HG03354 (cell line): ENCODE results near the gene HDLBP.

Experiments
- ATAC-seq: cut with Tn5 transposase; IDR thresholded peaks from one replicate; pipeline ENCODE4 v1.9.1; 2021; ENCODE audit warnings: mild to moderate bottlenecking; ENCODE audit not compliant: unreplicated experiment, poor library complexity, severe bottlenecking

Gene HDLBP

DNA sequence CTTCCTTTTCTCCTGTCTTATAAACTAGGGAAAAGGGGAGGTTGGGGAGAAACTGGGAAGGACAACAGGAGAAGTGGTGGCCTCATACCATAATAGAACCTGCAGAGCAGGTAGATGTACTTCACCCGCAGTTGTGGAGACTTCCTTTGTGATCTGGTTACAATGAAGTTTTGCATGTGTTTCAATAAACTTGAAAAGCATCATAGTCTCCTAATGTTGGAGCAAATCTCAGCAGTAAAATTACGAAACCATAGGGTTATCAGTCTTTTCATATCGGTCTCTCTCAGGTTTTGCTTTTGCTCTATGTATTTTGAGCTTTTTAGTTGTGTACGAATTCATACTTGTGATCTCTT lies 96.5 kb downstream of the HDLBP start:
- no peak for ATAC-seq

DNA sequence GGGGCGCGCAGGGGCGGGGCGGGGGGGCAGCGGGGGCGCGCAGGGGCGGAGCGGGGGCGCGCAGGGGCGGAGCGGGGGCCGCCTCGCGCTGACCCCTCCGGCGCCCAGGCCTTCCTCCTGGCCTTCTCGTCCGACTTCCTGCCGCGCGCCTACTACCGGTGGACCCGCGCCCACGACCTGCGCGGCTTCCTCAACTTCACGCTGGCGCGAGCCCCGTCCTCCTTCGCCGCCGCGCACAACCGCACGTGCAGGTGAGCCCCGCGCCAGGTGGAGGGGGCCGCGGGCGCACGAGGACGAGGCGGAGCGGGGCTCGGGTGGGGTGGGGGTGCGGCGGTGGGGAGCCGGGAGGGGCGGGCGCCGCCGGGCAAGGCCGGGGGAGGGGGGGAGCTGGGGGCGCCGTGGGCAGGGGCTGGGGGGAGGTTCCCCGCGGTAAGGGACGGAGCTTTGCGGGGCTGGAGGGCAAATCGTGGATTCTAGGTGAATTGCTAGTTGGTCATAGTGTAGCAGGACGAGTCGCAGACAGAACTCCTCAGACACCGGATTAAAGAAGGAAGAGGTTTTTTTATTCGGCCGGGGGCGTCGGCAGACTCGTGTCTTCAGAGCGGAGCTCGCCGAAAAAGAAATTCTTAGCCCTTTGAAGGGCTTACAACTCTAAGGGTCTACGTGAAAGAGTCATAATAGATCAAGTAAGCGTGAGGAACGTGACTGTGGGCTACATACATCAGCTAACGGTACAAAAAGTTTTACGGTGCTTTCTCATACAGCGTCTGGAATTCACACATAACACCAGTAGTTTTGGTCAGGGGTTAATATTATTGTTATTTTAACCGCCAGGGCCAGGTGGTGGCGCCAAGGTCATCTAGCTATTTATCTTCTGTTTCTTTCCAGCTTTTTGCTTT lies 97.1 kb downstream of the HDLBP start:
- no peak for ATAC-seq

DNA sequence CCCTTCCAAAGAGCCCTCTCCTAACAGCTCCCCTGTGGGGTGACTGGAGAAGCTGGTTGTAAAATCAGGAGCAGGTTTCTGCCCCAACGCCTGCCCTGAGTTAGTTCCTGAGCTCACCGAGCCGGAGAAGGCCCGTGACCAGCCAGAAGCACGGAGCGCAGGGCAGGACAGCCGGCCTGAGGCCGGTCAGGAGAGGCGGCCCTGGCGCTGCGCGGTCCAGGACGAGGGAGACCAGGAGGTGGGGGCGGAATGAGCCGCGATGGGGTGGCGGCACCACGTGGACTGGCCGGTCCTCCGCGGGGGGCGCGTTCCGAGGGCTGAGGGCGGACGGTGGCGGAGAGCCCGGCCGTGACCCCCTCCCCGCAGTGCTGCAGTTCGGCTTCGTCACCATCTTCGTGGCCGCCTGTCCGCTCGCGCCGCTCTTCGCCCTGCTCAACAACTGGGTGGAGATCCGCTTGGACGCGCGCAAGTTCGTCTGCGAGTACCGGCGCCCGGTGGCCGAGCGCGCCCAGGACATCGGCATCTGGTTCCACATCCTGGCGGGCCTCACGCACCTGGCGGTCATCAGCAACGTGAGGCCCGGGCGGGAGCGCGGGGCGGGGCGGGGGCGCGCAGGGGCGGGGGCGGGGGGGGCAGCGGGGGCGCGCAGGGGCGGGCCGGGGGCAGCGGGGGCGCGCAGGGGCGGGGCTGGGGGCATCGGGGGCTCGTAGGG lies 98.0 kb downstream of the HDLBP start:
- peak; percentile 63 for ATAC-seq

DNA sequence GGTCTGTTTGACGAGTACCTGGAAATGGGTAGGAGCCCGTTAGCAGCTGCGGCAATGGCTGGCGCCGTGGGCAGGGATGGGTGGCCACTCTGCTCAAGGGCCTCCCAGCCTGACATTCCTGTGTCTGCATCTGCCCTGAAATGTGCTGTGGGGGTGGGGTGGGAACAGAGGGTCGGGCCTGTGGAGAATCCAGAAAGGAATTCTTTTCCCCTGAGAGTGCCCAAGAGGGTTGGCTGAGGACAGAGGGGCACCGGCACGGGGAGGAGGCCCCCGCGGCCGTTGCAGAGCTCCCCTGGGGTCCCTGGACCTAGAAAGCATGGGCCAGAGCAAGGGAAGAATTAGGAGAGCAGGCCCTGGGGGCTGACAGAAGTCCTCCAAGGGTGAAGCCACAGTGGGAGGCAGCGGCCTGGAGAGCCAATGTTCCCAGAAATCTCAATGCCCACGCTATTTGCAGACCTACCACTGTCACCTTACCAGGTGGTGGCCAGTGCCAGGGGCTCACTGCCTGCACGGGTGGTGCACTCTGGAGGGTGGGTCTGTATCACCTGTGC lies 99.2 kb downstream of the HDLBP start:
- ATAC-seq: no peak

DNA sequence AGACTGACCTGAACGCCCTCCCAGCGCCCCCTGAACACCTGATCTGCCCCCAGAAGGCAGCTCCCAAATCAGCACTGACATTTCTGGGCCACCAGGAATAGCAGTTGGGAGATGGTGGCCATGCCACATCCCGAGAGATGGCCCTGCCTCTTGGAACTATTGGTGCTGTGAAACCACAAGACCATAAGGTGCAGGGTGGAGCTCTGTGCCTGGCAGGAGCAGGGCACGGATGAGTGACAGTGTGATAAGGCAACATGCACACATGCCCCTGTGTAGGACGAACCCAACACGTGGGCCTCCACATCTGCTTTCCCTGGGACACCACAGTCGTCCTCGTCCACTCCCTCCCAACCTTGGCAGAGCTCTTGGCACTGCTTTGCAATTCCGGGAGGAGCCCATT lies 100.1 kb downstream of the HDLBP start:
- ATAC-seq: no peak

DNA sequence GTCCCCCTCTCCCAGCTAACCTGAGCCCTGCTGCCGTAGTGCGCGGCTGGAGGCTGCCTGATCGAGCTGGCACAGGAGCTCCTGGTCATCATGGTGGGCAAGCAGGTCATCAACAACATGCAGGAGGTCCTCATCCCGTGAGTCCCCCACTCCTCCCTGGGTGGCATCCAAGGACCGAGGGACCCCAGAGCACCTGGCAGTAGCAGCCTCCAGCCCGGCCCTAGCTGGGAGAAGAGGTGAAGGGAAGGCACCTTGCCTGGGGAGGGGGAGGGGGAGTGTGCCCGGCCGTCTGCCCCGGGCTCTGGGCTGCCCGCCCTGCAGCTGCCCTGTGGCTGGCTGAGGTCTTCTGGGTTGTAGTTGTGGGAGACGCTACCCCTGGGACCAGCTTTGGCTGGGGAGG lies 100.7 kb downstream of the HDLBP start:
- no peak for ATAC-seq

DNA sequence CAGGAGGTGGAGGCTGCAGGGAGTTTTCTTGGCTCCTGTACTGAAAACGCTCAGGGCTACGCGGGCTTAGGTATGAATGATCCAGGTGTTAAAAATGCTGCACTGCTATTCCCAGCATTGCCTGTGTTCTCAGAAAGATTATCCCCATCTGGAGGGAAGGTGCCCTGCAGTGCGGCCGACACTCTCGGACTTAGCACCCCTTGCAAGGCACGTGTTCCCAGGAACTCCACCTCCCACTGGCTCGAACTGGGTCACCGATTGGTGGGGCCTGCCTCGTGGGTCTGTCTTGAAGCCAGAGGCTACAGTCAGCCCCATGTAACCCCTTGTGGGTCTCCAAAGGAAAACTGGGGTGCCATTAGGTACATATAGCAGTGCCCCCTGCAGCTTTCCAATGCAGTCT lies 101.3 kb downstream of the HDLBP start:
- no peak for ATAC-seq

DNA sequence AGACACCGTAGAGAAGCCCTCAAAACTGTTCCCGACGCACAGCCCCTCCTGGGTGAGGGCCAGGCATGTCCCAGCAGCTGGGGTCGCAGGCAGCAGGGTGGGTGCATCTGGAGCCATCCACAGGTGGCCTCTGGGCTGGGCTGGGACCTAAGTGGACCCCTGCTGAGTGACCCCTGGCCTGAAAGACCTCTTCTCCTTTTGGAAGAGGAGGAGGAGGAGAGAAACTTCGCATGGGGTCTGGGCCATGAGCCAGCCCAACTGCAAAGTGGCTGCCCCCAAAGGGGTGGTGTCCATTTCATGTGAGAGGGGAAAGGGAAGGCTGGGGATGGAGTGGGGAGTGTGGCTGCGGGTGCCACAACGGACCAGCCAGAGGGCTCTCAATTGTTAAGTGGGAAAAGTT lies 101.9 kb downstream of the HDLBP start:
- no peak for ATAC-seq

DNA sequence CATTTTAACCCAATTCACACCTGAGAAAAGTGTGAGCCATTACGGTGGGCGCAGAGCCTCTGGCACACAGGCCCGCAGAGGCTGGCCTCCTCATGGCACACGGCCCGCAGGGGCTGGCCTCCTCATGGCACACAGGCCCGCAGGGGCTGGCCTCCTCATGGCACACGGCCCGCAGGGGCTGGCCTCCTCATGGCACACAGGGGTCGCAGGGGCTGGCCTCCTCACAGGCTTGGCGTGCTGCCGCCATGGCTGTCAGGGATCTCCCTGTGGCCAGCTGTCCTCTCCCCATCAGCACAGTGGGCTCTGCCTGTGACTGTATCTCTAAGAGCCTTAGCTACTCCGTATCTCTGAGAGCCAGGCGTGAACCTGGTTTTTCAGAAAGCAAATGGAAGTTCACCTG lies 102.4 kb downstream of the HDLBP start:
- ATAC-seq: no peak

DNA sequence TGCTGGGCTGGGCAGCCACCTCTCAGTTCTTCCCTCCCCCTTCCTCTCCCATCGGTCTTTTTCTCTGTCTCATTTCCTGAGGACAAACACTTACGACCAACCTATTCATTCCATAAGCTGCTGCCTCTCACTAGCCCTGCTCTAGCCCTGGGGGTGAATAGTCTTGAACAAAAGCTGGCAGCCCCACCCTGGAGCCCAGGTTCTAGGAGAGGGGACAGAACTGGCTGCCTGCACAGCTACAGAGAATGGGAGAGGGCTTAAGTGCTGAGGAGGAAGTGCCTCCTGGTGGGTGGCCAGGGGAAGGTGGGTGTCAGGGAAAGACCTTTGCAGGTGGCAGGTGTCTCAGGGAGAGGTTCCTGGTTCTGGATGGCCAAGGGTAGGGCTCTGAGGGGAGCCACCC lies 104.2 kb downstream of the HDLBP start:
- ATAC-seq: no peak

DNA sequence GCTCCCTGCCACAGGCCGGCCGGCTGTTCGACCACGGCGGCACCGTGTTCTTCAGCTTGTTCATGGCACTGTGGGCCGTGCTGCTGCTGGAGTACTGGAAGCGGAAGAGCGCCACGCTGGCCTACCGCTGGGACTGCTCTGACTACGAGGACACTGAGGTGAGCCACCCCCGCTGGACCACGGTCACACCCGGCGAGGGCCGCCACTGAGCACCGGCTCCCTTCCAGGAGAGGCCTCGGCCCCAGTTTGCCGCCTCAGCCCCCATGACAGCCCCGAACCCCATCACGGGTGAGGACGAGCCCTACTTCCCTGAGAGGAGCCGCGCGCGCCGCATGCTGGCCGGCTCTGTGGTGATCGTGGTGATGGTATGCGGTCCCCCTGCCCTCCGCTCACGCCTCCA lies 106.2 kb downstream of the HDLBP start:
- ATAC-seq: no peak

DNA sequence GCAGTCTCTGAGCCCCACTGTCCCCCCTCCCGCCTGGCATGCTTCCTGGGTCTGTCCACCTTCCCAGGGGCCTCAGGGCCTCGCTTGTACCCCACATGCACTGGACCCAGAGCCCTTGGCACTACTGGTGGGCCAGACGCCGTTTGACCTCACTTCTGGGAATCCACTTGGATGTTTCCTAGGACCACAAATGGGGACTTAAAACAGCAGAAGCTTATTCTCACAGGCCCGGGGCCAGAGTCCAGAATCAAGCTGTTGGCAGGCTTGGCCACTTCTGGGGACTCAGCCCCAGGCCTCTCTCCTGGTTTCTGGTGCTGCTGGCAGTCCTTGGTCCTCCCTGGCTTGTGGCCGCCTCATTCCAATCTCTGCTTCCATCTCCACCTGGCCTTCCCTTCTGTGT lies 107.4 kb downstream of the HDLBP start:
- ATAC-seq: no peak

DNA sequence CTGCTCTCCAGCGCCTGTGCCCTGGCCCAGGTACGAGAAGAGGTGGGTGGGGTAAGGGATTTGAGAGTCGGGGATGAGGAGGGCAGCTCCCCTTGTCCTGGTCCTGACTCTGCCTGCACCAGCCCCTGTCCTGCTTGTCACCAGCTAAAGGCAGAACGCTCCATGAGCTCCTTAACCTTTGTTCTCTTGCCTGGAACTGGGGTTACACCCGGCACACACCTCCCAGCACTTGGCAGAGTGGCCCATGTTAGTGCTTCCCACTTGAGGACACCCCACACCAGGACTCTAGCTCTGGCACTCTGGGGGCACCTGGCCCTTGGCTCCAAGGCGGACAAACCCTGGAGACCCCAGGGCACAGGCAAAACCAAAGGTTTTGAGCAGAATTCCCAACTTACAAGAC lies 107.8 kb downstream of the HDLBP start:
- ATAC-seq: no peak

DNA sequence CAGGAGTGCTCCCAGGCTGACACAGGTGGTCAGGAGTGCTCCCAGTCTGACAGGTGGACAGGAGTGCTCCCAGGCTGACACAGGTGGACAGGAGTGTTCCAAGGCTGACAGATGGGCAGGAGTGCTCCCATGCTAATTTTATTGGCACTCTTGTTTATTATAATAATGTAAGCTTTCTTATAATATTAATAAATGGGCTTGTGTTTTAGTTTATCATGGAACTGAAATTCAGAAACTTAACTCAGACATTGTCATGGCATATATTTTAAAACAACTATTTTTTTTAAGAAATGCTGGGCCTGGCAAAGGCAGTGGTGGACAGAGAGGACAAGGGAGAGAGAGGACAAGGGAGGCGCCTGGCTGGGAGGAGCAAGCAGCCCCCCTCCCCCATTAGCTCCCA lies 108.3 kb downstream of the HDLBP start:
- ATAC-seq: no peak

DNA sequence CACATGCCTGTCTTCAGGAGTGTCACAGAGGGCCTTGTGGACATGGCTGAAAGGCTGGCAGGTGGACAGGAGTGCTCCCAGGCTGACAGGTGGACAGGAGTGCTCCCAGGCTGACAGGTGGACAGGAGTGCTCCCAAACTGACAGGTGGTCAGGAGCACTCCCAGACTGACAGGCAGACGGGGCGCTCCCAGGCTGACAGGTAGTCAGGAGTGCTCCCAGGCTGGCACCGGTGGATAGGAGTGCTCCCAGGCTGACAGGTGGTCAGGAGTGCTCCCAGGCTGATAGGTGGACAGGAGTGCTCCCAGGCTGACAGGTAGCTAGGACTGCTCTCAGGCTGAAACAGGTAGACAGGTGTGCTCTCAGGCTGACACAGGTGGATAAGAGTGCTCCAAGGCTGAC lies 110.4 kb downstream of the HDLBP start:
- ATAC-seq: no peak

DNA sequence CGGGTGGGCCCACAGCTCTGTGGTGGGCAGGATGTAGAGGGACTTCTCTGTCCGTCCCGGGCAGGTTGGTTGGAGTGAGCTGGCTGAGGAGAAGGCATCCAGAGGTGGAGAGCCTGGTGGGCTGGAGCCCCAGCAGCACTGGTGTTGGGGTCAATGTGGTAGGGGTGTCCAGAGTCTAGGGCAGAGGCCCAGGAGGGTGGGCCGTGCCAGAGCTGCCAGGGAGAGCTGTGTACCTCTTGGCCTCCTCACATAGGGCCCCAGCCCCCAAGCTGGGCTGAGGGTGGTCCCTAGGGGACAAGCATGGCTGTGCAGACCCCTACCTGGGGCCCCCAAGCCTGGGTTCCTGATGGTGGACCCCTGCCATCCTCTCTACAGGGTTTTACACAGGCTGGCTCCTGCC lies 111.0 kb downstream of the HDLBP start:
- ATAC-seq: no peak

DNA sequence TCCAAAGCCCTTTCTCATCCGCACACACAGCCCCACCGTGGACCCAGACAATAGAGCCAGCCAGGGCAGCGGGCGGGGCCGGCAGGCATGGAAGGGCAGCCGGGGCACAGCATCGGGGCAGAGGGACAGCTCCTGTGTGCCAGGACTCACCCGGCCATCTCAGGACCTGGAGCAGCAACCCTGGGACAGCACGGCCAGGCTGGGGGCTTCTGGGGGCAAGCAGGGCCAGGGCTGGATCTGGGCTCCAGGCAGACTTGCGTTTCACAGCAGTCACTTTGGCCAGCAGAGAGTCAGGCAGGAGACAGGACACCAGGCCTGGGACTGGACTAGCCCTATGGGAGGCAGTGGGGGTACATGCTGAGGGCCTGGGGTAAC lies 111.5 kb downstream of the HDLBP start:
- no peak for ATAC-seq

DNA sequence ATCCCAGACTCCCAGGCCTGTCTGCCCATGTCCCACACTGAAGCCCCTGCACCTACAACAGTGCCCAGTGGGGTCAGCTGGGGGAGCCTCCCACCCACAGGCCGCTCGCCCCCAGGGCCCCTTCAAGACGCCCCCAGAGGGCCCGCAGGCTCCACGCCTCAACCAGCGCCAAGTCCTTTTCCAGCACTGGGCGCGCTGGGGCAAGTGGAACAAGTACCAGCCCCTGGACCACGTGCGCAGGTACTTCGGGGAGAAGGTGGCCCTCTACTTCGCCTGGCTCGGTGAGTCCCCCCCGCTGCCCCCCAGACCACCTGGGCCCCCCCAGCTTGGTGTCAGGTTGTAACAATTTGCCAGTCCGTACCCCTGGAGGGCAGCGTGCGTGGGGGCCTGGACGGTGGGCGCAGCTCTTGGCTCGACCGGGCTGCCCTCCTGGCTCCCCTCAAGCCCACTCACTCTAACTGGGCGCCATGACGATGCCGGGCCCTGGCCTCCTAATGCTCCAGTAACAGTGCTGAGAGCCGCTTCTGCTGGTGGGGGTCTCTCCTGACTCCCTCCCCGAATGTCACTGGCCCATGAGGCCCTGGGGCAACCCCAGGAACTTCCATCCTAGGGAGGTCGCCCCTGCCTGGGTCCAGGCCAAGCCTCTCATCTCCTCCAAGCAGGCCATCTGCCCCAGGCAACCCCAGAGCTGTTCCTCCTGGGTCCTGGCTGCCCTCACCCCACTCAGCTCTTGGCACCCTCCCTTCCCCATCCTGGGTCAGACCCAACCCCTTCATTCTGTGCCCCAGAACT lies 112.1 kb downstream of the HDLBP start:
- no peak for ATAC-seq

DNA sequence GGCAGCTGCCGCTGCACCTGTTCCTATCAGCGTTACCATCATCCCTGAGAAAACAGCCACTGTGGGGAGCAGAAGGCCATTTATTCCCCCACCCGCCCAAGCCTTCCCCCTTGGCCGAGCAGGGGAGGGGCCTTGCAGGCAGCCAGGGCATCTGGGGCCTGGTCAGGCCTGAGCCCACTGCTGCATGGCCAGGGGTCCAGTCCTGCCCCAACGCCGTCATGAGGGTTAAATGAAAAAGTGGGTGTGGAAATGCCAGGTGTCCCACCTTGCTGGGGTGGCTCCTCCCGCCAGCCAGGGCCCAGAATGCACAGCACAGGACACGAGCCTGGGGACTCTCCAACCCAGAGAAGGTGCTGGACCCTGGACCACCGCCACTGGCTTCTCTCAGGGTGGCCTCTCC lies 112.8 kb downstream of the HDLBP start:
- no peak for ATAC-seq

DNA sequence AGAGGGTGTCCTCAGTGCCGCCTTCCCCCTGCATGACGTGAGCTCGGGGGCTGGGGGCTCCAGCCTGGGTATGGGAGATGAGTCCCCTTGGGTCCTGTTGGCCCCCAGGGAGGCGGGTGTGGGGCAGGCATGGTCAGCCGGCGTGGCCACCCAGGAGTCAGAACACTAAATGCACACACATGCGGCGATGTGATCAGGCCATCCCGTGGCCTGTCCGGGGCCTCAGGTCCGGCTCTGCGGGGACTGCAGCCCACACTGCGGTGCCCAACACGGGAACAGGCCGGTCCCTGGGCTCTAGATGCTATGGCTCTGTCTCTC lies 113.2 kb downstream of the HDLBP start:
- ATAC-seq: no peak
